ENCODE data around the gene PLEKHH2. TPM values are rescaled to one million over a fixed set of nuclear protein-coding genes. Genes with fewer than 3 reads are reported as not detected.

PLEKHH2 gene
- total RNA-seq, 1 donor from 2014 or later = 0.84 TPM

DNA sequence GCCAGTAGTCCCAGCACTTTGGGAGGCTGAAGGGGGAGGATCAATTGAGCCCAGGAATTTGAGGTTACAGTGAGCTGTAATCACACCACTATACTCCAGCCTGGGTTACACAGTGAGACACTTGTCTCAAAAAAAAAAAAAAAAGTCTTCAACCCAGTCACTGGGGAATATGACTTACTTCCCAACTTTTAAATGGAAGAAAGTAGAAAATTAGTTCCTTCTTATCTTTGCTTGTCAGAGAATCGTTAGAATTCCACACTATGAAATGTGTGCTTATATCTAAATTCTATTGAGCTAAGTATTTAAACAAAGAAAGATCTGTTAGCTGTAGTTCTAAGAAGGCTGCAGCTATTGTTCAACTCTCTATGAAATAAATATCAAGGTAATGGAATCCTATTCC is 159.1 kb downstream of the PLEKHH2 start:
- H3K27me3 ChIP-seq (ENCODE audit: insufficient read depth, low read length) = no peaks in the 10 kb centered on the region
- no peaks in the 10 kb centered on the region for H3K4me1 ChIP-seq (ENCODE audit: insufficient read depth, low read length)
- Mint-ChIP-seq H3K9me3 (ENCODE audit: unreplicated experiment) (no peaks in the 10 kb centered on the region), H3K36me3 (ENCODE audit: low read depth, unreplicated experiment) (peaks cover 5% of the 10 kb centered on the region), H3K27me3 (ENCODE audit: low read depth, unreplicated experiment) (no peaks in the 10 kb centered on the region), H3K4me1 (ENCODE audit: low read depth, unreplicated experiment) (no peaks in the 10 kb centered on the region), H3K4me3 (ENCODE audit: unreplicated experiment) (no peak overlapping the region), H3K27ac (ENCODE audit: unreplicated experiment) (no peak overlapping the region)
- no peak overlapping the region for H3K27ac ChIP-seq (ENCODE audit: low read depth, low read length)
- no peak for FAIRE-seq
- no peaks in the 10 kb centered on the region for H3K9me3 ChIP-seq (ENCODE audit: insufficient read depth, low read depth, low read length)
- no peaks in the 10 kb centered on the region for H3K79me2 ChIP-seq (ENCODE audit: insufficient read depth, low read length)
- no peak overlapping the region for H3K4me3 ChIP-seq (ENCODE audit: insufficient read depth, low read depth, low read length)
- H3K9ac ChIP-seq (ENCODE audit: low read length) = no peak overlapping the region
- H4K20me1 ChIP-seq (ENCODE audit: insufficient read depth, low read length) = no peaks in the 10 kb centered on the region
- no peak overlapping the region for H2AFZ ChIP-seq (ENCODE audit: low read depth, low read length)
- H3K4me2 ChIP-seq (ENCODE audit: low read length) = no peak overlapping the region
- DNase-seq (ENCODE audit: low read depth) = no peak
- H3K36me3 ChIP-seq (ENCODE audit: insufficient read depth, low read length) = peaks cover 3% of the 10 kb centered on the region
- TF ChIP-seq EZH2 (IDR thresholded peaks at IDR 0.05; ENCODE audit: insufficient read depth, low read length) = no peak
- TF ChIP-seq, protein P1, sequence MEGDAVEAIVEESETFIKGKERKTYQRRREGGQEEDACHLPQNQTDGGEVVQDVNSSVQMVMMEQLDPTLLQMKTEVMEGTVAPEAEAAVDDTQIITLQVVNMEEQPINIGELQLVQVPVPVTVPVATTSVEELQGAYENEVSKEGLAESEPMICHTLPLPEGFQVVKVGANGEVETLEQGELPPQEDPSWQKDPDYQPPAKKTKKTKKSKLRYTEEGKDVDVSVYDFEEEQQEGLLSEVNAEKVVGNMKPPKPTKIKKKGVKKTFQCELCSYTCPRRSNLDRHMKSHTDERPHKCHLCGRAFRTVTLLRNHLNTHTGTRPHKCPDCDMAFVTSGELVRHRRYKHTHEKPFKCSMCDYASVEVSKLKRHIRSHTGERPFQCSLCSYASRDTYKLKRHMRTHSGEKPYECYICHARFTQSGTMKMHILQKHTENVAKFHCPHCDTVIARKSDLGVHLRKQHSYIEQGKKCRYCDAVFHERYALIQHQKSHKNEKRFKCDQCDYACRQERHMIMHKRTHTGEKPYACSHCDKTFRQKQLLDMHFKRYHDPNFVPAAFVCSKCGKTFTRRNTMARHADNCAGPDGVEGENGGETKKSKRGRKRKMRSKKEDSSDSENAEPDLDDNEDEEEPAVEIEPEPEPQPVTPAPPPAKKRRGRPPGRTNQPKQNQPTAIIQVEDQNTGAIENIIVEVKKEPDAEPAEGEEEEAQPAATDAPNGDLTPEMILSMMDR (IDR thresholded peaks at IDR 0.05; ENCODE audit: insufficient read depth, low read depth, low read length) = no peak

DNA sequence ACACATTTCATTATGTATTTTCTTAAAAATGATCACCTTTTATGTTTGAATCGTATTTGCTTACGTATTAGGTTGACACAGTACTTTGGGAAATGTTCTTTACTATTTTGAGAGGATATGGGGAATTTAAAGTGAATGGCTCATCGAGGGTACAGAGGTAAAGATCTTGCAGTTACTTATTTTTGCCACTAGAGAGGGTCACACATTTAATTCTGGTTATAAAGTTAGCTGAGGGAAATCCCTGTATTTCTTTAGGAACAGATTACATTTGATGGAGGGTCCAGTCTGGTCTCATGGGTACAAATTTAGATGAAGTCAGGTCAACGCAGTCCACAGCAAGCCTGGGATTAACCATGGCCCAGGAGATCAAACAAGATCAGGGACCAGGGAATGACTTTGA is 161.2 kb downstream of the PLEKHH2 start:
- no peaks in the 10 kb centered on the region for H3K9me3 ChIP-seq (ENCODE audit: insufficient read depth, low read depth, low read length)
- FAIRE-seq = peak; percentile 63
- H3K4me2 ChIP-seq (ENCODE audit: low read length) = no peak overlapping the region
- no peak overlapping the region for H3K4me3 Mint-ChIP-seq (ENCODE audit: unreplicated experiment)
- no peak for DNase-seq (ENCODE audit: low read depth)
- no peaks in the 10 kb centered on the region for H3K79me2 ChIP-seq (ENCODE audit: insufficient read depth, low read length)
- no peaks in the 10 kb centered on the region for H3K27me3 ChIP-seq (ENCODE audit: insufficient read depth, low read length)
- H3K4me1 Mint-ChIP-seq (ENCODE audit: low read depth, unreplicated experiment) = no peaks in the 10 kb centered on the region
- no peaks in the 10 kb centered on the region for H3K36me3 ChIP-seq (ENCODE audit: insufficient read depth, low read length)
- H3K4me3 ChIP-seq (ENCODE audit: insufficient read depth, low read depth, low read length) = no peak overlapping the region
- no peak overlapping the region for H3K9ac ChIP-seq (ENCODE audit: low read length)
- H3K9me3 Mint-ChIP-seq (ENCODE audit: unreplicated experiment) = no peaks in the 10 kb centered on the region
- H4K20me1 ChIP-seq (ENCODE audit: insufficient read depth, low read length) = no peaks in the 10 kb centered on the region
- no peaks in the 10 kb centered on the region for H3K4me1 ChIP-seq (ENCODE audit: insufficient read depth, low read length)
- H3K36me3 Mint-ChIP-seq (ENCODE audit: low read depth, unreplicated experiment) = peaks cover 6% of the 10 kb centered on the region
- no peaks in the 10 kb centered on the region for H3K27me3 Mint-ChIP-seq (ENCODE audit: low read depth, unreplicated experiment)
- no peak overlapping the region for H3K27ac Mint-ChIP-seq (ENCODE audit: unreplicated experiment)
- H2AFZ ChIP-seq (ENCODE audit: low read depth, low read length) = no peak overlapping the region
- TF ChIP-seq EZH2 (IDR thresholded peaks at IDR 0.05; ENCODE audit: insufficient read depth, low read length) = no peak
- TF ChIP-seq, protein P1 (IDR thresholded peaks at IDR 0.05; ENCODE audit: insufficient read depth, low read depth, low read length) = no peak
- H3K27ac ChIP-seq (ENCODE audit: low read depth, low read length) = no peak overlapping the region

DNA sequence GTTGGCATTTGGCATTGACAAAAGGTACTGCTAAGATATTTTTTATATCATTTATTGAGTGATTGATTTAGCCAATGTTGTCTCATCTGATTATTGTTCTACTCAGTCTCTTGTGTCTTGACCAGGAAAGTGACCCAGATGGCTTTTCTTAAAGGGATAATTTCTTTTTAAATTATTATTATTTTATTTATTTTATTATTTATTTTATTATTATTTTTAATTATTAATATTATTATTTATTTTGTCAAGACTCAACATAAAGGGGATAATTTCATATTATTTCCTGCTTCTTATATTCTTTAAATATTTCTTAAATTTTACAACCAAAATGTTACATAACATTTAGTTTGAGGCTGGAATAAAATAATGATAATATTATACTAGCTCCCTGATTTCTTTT is 163.8 kb downstream of the PLEKHH2 start:
- H2AFZ ChIP-seq (ENCODE audit: low read depth, low read length) = no peak overlapping the region
- H3K79me2 ChIP-seq (ENCODE audit: insufficient read depth, low read length) = no peaks in the 10 kb centered on the region
- H3K9ac ChIP-seq (ENCODE audit: low read length) = no peak overlapping the region
- H3K9me3 ChIP-seq (ENCODE audit: insufficient read depth, low read depth, low read length) = no peaks in the 10 kb centered on the region
- Mint-ChIP-seq H3K4me3 (ENCODE audit: unreplicated experiment) (no peak overlapping the region), H3K9me3 (ENCODE audit: unreplicated experiment) (no peaks in the 10 kb centered on the region), H3K27me3 (ENCODE audit: low read depth, unreplicated experiment) (no peaks in the 10 kb centered on the region), H3K27ac (ENCODE audit: unreplicated experiment) (no peak overlapping the region), H3K36me3 (ENCODE audit: low read depth, unreplicated experiment) (peaks cover 11% of the 10 kb centered on the region), H3K4me1 (ENCODE audit: low read depth, unreplicated experiment) (no peaks in the 10 kb centered on the region)
- no peak overlapping the region for H3K4me3 ChIP-seq (ENCODE audit: insufficient read depth, low read depth, low read length)
- H3K4me2 ChIP-seq (ENCODE audit: low read length) = no peak overlapping the region
- H3K4me1 ChIP-seq (ENCODE audit: insufficient read depth, low read length) = no peaks in the 10 kb centered on the region
- no peak for FAIRE-seq
- H3K36me3 ChIP-seq (ENCODE audit: insufficient read depth, low read length) = no peaks in the 10 kb centered on the region
- no peak for DNase-seq (ENCODE audit: low read depth)
- no peaks in the 10 kb centered on the region for H4K20me1 ChIP-seq (ENCODE audit: insufficient read depth, low read length)
- no peaks in the 10 kb centered on the region for H3K27me3 ChIP-seq (ENCODE audit: insufficient read depth, low read length)
- H3K27ac ChIP-seq (ENCODE audit: low read depth, low read length) = no peak overlapping the region
- TF ChIP-seq EZH2 (IDR thresholded peaks at IDR 0.05; ENCODE audit: insufficient read depth, low read length) = no peak
- TF ChIP-seq, protein P1 (IDR thresholded peaks at IDR 0.05; ENCODE audit: insufficient read depth, low read depth, low read length) = no peak

Measured in astrocyte (in vitro differentiated cells and primary cell).